Fibroblast of lung (primary cell): Measurements from ENCODE around the gene PRKAG1. TPM values are rescaled to one million over a fixed set of nuclear protein-coding genes. Genes with fewer than 3 reads are reported as not detected.

Experiments used
- DNase-seq, 2 donors: peaks; one replicate each; pipeline versions ENCODE4 v3.0.0 to v3.0.0-alpha.2; 2010; ENCODE audit warnings: low read depth in 2 of 2
- H2AFZ ChIP-seq: 2 replicates; pipeline ENCODE4 v1.5.1; 2012; ENCODE audit warnings: low read length, control low read depth, inconsistent platforms
- H3K27ac ChIP-seq: 2 replicates; pipeline ENCODE4 v1.5.1; 2011; ENCODE audit warnings: low read length, control low read depth; ENCODE audit not compliant: insufficient read depth
- H3K27me3 ChIP-seq: 2 replicates; pipeline ENCODE4 v1.5.1; 2011; ENCODE audit warnings: mild to moderate bottlenecking, low read length; ENCODE audit not compliant: control insufficient read depth, insufficient read depth
- H3K36me3 ChIP-seq: 2 replicates; pipeline ENCODE4 v1.5.1; 2011; ENCODE audit warnings: low read length; ENCODE audit not compliant: control insufficient read depth, insufficient read depth
- H3K4me1 ChIP-seq: 2 replicates; pipeline ENCODE4 v1.5.1; 2011; ENCODE audit warnings: low read length; ENCODE audit not compliant: control insufficient read depth, insufficient read depth; ENCODE audit errors: extremely low read depth
- H3K4me2 ChIP-seq: 2 replicates; pipeline ENCODE4 v1.5.1; 2011; ENCODE audit warnings: low read length, control low read depth; ENCODE audit not compliant: insufficient read depth; ENCODE audit errors: extremely low read depth
- H3K4me3 ChIP-seq, 4 experiments: fragments of 200-600 bp in 1 of 4; sonication (generic) in 1 of 4; replicated peaks in 1 of 4; 2 replicates each; pipeline ENCODE4 v1.5.1; 2011 to 2016; ENCODE audit warnings: low read length in 4 of 4, low read depth in 3 of 4, mild to moderate bottlenecking in 3 of 4, control low read depth in 2 of 4, inconsistent platforms in 1 of 4, mixed read lengths in 1 of 4; ENCODE audit not compliant: insufficient read depth in 1 of 4; ENCODE audit errors: control extremely low read depth in 1 of 4
- H3K79me2 ChIP-seq: 2 replicates; pipeline ENCODE4 v1.5.1; 2012; ENCODE audit warnings: mild to moderate bottlenecking, low read length, inconsistent platforms; ENCODE audit not compliant: control insufficient read depth, insufficient read depth
- H3K9ac ChIP-seq: 2 replicates; pipeline ENCODE4 v1.5.1; 2011; ENCODE audit warnings: mild to moderate bottlenecking, low read length, control low read depth; ENCODE audit not compliant: insufficient read depth
- H3K9me3 ChIP-seq: 2 replicates; pipeline ENCODE4 v1.5.1; 2012; ENCODE audit warnings: low read depth, low read length; ENCODE audit not compliant: control insufficient read depth, insufficient read depth
- H4K20me1 ChIP-seq: 2 replicates; pipeline ENCODE4 v1.5.1; 2011; ENCODE audit warnings: low read length; ENCODE audit not compliant: control insufficient read depth, insufficient read depth; ENCODE audit errors: extremely low read depth
- EZH2 ChIP-seq: IDR thresholded peaks from 2 replicates; pipeline ENCODE4 v1.5.1; 2012; ENCODE audit warnings: low read length, control low read depth, mild to moderate bottlenecking; ENCODE audit errors: missing control alignments
- polyA plus RNA-seq, 2 donors: library from polyadenylated mRNA; depleted of rRNA in 1 of 2; stranded (reverse) in 1 of 2; unstranded in 1 of 2; fragments of >200 nt; gene quantifications; 2 replicates each; pipeline ENCODE4 v1.2.1, GENCODE V29; 2011 to 2012; ENCODE audit warnings: missing spikeins in 1 of 2
- total RNA-seq: library from RNA; depleted of rRNA; stranded (reverse); fragments of >200 nt; gene quantifications from 2 replicates; pipeline ENCODE4 v1.2.1, GENCODE V29; 2014
- TF ChIP-seq, protein P1 (sequence below), 2 donors: IDR thresholded peaks in 1 of 2; conservative IDR thresholded peaks in 1 of 2; 1 replicate in 1 of 2; 2 replicates in 1 of 2; pipeline ENCODE4 v1.5.1; 2011 to 2012; ENCODE audit warnings: low read length in 2 of 2, control low read depth in 1 of 2, inconsistent platforms in 1 of 2, low read depth in 1 of 2, mild to moderate bottlenecking in 1 of 2

The PRKAG1 gene
- total and polyA plus RNA-seq, 2 donors (not counting 1 experiment from before 2014, with no cell fraction given): 76.5 to 110 TPM

DNA sequence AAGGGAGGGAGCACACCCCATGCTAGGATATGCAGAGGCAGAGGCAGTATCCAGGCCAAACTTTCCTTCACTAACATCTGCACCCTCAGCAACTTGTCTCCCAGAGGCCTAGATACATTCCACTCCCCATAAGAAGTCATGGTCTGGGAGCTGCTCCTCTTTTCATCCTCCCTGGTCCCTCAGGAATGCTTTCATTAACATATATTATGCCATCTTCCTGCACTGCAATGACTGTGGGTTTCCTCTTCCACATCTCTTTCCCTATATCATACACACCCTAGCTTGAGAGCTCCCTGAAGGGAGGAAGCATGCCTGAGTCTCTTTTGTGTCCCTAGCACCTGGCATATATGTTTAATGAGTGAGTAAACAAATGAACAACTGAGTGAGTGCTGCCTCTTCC lies 28.0 kb downstream of the PRKAG1 start:
- DNase-seq: no peak

DNA sequence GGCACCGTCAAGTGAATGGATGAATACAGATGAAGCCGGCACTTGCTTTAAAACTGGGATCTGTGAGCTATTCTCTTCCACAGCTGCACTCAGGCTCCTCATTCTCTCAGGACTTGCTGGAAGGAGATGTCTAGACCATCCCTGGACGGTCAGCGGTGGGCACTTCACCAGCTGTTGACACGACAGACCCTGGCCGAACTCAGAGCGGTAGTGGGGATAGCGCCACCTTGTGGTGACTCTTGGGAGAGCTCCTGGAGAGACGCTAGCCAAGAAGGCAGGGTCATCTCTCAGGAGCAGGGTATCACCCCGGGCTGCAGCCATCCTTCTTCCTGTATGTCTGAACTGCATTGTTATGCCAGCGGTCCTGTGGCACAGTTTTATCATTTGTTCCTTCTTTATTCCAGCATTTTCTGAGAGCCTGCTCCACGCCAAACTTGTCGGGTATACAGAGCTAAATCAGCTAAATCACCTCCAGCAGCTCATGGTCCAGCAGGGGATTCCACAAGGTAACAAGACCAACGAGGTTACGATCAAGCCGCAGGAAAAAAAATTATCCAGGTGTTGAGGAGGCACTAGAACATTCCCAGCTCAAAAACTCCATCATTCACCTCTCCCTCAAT lies 30.4 kb downstream of the PRKAG1 start:
- Histone ChIP-seq H3K4me2 (no peak overlapping the region), H3K27me3 (peaks cover 51% of the 10 kb centered on the region), H3K79me2 (no peaks in the 10 kb centered on the region), H3K36me3 (no peaks in the 10 kb centered on the region), H3K9me3 (no peaks in the 10 kb centered on the region), H3K27ac (no peak overlapping the region), H3K9ac (no peak overlapping the region), H4K20me1 (no peaks in the 10 kb centered on the region), H2AFZ (no peak overlapping the region), H3K4me3 (no peak overlapping the region), H3K4me1 (no peaks in the 10 kb centered on the region)
- peak; percentile 1 for TF ChIP-seq EZH2
- TF ChIP-seq, protein P1, sequence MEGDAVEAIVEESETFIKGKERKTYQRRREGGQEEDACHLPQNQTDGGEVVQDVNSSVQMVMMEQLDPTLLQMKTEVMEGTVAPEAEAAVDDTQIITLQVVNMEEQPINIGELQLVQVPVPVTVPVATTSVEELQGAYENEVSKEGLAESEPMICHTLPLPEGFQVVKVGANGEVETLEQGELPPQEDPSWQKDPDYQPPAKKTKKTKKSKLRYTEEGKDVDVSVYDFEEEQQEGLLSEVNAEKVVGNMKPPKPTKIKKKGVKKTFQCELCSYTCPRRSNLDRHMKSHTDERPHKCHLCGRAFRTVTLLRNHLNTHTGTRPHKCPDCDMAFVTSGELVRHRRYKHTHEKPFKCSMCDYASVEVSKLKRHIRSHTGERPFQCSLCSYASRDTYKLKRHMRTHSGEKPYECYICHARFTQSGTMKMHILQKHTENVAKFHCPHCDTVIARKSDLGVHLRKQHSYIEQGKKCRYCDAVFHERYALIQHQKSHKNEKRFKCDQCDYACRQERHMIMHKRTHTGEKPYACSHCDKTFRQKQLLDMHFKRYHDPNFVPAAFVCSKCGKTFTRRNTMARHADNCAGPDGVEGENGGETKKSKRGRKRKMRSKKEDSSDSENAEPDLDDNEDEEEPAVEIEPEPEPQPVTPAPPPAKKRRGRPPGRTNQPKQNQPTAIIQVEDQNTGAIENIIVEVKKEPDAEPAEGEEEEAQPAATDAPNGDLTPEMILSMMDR (conservative IDR thresholded peaks at IDR 0.05 in 1 of 2, IDR thresholded peaks at IDR 0.05 in 1 of 2; ENCODE audit: low read depth in 1 of 2, low read length in 2 of 2): peak; percentile 63 to 89
- DNase-seq: peak in 1 of 2 donors; percentile 49

More for the DNA sequence above, 28.0 kb downstream of the PRKAG1 start:
- Histone ChIP-seq H3K79me2 (no peaks in the 10 kb centered on the region), H3K27me3 (peaks cover 35% of the 10 kb centered on the region), H3K9me3 (no peaks in the 10 kb centered on the region), H4K20me1 (no peaks in the 10 kb centered on the region), H3K27ac (no peak overlapping the region), H3K4me3 (no peak overlapping the region), H2AFZ (no peak overlapping the region), H3K36me3 (no peaks in the 10 kb centered on the region), H3K4me2 (no peak overlapping the region), H3K4me1 (no peaks in the 10 kb centered on the region), H3K9ac (no peak overlapping the region)
- TF ChIP-seq, protein P1 (conservative IDR thresholded peaks at IDR 0.05 in 1 of 2, IDR thresholded peaks at IDR 0.05 in 1 of 2; ENCODE audit: low read depth in 1 of 2, low read length in 2 of 2): no peak
- no peak for TF ChIP-seq EZH2

DNA sequence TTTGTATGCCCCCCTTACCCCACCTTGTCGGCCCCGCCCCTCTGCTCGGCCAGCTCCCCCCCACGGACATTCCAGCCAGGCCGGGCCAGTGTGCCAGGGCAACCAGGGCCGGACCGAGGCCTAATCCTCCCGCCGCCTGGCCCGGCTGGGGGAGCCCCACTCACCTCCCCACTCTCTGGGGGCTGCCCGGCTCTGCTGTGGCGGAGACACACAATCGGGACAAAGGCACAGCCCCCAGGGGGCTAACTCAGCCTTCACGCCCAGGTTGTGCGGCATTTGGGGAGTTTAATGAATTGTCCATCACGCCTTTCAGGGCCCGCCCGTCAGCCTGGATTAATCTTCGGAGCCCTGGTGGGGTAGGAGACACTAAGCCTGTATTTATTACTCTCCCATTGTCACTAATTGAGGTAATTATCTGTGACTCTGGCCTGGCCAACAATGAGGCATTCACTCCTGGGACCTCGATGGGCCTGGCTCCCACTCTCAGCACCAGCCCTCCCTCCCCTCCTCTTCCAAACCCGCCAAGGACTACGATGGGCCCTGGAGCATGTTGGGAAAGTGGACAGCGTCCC lies 31.8 kb downstream of the PRKAG1 start:
- no peak overlapping the region for H2AFZ ChIP-seq
- H3K9me3 ChIP-seq: no peaks in the 10 kb centered on the region
- DNase-seq: no peak
- H3K4me3 ChIP-seq: no peak overlapping the region
- no peak for TF ChIP-seq EZH2
- TF ChIP-seq, protein P1 (conservative IDR thresholded peaks at IDR 0.05 in 1 of 2, IDR thresholded peaks at IDR 0.05 in 1 of 2; ENCODE audit: low read depth in 1 of 2, low read length in 2 of 2): no peak
- no peaks in the 10 kb centered on the region for H4K20me1 ChIP-seq
- peaks cover 60% of the 10 kb centered on the region for H3K27me3 ChIP-seq
- H3K79me2 ChIP-seq: no peaks in the 10 kb centered on the region
- no peaks in the 10 kb centered on the region for H3K4me1 ChIP-seq
- no peak overlapping the region for H3K9ac ChIP-seq
- H3K4me2 ChIP-seq: no peak overlapping the region
- no peak overlapping the region for H3K27ac ChIP-seq
- H3K36me3 ChIP-seq: no peaks in the 10 kb centered on the region
